ENCODE measurements around the gene TIMM21.

- TF ChIP-seq, protein P1, sequence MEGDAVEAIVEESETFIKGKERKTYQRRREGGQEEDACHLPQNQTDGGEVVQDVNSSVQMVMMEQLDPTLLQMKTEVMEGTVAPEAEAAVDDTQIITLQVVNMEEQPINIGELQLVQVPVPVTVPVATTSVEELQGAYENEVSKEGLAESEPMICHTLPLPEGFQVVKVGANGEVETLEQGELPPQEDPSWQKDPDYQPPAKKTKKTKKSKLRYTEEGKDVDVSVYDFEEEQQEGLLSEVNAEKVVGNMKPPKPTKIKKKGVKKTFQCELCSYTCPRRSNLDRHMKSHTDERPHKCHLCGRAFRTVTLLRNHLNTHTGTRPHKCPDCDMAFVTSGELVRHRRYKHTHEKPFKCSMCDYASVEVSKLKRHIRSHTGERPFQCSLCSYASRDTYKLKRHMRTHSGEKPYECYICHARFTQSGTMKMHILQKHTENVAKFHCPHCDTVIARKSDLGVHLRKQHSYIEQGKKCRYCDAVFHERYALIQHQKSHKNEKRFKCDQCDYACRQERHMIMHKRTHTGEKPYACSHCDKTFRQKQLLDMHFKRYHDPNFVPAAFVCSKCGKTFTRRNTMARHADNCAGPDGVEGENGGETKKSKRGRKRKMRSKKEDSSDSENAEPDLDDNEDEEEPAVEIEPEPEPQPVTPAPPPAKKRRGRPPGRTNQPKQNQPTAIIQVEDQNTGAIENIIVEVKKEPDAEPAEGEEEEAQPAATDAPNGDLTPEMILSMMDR (conservative IDR thresholded peaks at IDR 0.05; ENCODE audit: low read length), result peak; percentile 45
- TF ChIP-seq EZH2phosphoT487 (IDR thresholded peaks at IDR 0.05; ENCODE audit: borderline replicate concordance, low read depth, low read length), result no peak
Observed at GRCh38 chr18:74152857-74153256, 4.5 kb downstream of the TIMM21 start.
